ENCODE data around the gene H6PD.

Gene H6PD

DNA sequence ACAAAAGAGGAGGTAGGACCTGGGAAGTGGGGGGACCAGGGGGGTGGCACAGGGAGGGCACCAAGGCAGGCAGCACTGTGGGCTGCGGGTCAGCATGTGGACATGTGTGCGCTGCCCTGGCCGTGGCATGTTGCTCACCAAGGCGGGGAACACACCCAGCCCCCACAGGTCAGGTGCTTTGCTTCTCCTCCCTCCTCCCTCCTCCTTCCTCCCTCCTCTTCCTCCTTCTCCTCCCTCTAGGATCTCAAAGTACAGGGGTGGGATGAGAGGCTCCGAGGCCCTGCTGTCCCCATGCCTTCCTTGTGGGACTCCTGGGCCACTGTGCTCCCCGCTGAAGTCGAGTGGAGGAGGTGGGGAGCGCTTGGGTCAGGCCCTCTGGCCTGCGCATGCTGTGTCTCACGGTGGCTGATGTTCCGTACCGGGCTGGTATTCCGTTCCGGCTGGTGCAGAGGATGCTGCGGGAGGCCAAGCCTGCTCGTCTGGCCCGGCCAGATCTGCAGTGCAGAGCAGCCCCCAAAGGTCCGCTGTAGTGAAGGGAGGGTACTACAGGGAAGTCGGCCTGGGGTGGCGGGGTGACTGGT, 84.7 kb downstream of the H6PD start:
- DNase-seq (ENCODE audit: low read depth), result no peak

DNA sequence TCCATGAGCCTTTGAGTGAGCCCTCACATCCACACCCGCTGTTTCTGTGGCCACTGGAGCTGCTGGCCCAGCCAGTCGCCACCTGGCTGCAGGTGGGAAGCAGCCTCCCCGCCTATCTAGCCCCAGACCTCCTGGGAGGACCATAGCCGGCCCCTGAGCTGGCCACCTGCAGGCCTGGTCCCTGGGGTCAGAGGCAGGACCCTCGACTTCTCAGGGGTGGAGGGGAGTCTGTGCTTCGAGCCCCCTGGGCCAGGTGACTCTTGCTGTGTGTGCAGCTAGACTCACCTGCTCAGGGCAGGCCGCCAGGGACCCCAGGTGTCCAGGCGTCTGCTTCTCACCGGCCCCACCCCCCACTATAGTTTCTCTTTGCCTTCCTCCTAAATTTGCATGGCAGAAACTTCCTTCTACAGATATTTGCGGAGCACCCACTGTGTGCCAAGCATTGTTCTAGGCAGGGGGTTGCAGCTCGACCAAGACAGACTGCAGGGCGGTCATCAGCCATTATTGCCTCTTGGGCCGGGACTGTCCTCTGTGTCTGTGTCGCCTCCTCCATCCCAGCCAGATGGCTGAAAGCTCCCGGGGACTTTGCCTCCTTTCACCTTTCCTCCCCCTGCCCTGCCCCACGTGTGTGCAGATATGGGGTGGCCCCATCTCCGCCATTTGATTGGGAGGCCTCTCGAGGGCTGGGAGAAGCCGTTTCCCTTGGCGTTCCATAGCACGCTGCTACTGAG, 85.4 kb downstream of the H6PD start:
- no peak for DNase-seq (ENCODE audit: low read depth)
